ENCODE measurements around the gene SPATS2.

DNA sequence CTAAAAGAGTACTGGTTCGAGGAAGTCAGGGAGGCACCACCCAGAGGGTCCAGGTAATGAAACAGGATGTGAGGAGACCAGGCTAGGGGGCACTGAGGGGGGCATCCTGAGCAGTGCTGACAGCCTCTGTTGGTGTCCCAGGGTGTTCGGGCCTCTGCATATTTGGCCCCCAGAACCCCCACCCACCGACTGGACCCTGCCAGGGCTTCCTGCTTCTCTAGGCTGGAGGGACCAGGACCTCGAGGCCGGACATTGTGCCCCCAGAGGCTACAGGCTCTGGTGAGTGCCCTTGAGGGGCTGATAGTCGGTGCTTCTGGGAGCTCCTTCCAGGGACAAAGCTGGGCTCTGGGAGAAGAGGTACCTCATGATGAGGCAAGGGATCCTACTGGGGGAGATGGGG is 41.7 kb upstream of the SPATS2 start:
- TF ChIP-seq, protein P1, sequence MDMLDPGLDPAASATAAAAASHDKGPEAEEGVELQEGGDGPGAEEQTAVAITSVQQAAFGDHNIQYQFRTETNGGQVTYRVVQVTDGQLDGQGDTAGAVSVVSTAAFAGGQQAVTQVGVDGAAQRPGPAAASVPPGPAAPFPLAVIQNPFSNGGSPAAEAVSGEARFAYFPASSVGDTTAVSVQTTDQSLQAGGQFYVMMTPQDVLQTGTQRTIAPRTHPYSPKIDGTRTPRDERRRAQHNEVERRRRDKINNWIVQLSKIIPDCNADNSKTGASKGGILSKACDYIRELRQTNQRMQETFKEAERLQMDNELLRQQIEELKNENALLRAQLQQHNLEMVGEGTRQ (IDR thresholded peaks at IDR 0.05; ENCODE audit: borderline replicate concordance, low read depth, low read length), result no peak
- no peak for TF ChIP-seq POLR2A (IDR thresholded peaks at IDR 0.05; ENCODE audit: low read depth, low read length)
